HT1080 (cell line): ENCODE results near the gene GRIN3A. TPM values are rescaled to one million over a fixed set of nuclear protein-coding genes. Genes with fewer than 3 reads are reported as not detected.
A peak's percentile ranks its signal among the peaks of the same experiment; 100 is the strongest.
"Not testable (repeated sequence)": the region's sequence is repeated elsewhere in the genome, so short reads cannot be mapped to it uniquely, and the experiment has no call there.

Experiments used
- DNase-seq: peaks from one replicate; pipeline ENCODE4 v3.0.0-alpha.2; 2015; ENCODE audit warnings: low read depth
- total RNA-seq: library from RNA; depleted of rRNA; stranded (reverse); fragments of >200 nt; shearing (Covaris generic); gene quantifications from 2 replicates; pipeline ENCODE4 v1.2.3, GENCODE V29; 2014

The GRIN3A gene
- total RNA-seq, 1 experiment from 2014 or later, result 0.06 TPM

DNA sequence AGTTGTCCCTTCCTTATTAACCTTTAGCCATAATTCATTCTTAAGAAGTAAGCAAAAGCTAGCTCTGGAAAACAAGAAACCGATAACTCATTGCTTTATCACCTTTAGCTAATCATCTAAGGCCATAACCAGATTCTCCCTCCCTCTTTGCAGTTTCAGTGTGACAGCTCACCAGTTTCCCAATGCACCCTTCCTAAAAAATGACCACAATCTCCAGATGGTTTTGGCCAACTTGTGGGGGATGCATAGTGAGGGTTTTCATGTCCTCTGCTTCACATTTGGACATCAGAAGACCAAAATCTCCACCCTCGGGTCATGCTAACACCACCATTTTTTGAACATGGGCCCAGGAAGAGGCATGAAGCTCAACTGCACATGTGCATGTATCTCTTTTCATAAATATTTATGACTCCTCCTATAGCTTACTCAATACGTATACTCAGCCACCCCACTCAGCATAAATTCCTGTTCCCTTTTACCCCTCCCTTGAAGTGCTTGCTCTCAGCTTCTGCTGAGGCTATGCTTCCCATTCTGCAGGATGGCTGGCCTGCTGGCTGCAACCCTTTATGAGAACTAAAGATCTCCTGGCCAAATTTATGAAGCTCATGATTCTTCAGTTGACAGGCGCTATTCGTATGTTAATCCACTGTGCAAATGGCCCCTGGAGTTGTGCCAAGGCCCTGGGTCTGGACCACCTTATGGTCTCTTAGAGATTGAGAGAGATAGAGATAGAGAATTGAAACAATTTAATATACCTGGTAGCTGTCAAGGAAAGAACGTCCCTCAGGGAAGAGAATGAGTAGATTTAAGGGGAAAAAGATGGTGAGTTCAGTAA is 158.5 kb downstream of the GRIN3A start:
- no peak for DNase-seq

DNA sequence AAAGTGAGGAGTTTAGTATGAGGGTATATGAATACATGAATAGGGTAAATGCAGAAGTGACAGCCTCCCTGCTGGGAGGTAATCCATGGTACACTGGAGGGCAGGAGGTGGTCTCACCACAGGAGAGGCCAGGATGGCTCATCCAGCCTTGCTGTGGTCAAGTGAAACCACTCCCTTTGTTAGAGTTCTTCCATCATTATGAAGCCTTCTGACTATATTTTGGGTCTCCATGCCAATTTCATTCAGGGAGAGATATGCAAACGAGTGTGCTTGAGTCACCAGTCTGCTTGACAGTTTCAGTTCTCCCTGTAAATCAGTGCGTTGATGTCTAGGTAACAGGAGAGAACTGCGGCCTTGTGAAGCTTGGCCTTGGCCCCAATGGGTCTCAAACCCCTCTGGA is 160.1 kb downstream of the GRIN3A start:
- peak; percentile 81 for DNase-seq

DNA sequence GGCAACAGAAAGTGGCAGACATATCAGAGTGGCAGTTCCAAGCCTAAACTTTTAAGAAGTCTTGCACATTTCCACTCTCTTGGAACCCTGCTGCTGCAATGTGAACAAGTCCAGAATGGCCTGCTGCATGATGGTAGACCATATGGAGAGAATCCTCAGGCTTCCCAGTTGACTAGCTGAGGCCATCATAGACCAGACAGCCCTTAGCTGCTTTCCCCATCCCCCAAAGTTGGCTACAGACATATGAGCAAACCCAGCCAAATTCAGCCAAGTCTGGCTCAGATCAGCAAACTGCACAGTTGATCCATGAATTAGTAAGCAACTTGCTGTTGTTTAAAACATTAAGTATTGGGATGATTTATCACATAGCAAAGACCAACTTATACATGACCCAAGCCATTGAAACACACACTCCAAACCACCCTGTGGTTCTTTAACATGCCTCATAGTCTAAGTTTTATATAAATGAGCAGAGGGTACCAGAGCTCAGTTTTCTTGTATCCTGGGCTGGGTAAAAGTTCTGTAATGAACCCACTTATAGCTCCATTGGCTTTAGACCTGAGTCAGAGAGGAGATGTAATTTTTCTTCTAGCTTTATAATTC is 163.6 kb downstream of the GRIN3A start:
- no peak for DNase-seq

DNA sequence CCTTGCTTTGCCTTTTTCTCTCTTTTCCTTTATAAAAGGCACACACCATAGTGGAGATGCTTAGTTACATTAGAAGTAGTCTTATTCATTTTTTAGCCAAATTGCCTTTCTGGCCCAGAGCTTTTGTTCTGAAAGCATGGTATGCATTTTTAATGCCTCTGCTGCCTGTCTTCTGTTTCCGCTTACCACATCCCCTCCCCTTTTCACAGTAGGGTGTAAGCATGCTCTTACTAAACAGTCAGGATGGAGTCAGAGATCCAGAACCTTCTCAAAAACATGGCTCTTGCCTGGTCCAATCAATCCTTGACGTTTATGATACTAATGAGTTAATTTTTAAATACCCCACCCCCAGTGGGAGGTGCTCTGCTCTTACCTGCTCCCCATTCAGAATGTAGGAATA is 166.1 kb downstream of the GRIN3A start:
- DNase-seq, result no peak

DNA sequence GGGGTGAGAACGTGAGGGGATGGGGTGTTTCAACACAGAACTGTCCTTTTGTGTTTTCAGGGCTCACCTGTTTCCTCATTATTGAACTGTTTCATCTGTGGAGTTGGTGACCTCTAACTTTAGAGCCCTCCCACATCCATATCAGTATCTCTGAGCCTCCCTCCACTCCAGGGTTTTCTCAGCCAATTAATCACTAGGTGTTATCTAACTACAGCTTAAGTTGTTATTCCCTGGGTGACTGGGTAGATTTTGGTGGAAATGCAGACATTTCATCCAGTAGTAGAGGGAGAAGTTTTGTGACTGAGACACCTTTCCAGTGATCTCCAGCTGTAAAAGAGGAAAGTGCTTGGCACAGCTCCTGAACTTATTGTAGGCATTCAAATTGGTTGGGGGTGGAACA is 167.3 kb downstream of the GRIN3A start:
- no peak for DNase-seq

DNA sequence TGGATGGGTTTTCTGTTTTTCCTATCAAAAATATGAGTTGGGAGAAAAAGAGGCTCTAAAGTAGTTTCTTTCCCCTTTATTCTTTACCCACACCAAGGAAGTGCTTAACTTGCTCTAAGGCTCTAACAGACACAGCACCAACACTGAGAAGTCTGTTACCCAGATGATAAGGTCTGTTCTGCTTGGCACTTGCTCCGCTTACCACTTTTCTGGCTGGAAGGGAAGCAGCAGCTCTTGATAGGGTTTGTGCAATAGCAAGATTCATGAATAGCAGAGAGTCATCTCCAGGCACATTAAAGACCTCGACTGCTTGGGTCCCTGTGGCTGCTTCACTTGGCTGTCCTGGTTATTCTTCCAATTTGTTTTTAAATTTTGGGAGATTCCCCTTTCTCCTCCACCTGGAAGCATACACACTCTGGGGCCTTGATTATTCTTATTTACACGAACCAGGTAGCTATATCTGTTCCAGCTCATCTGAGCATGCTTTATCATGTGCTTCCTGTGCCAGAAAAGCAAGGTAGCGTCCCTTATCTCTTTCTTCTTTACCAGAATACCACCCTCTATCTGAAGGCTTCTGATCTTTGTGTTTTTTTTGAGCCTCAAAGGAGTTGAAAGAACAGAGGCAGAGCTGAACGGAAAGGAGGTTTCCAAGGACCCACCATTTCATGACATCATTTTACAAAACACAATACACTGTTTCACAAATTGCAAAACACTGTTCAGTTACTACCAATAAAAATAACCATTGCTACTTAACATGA is 168.5 kb downstream of the GRIN3A start:
- DNase-seq, result no peak

DNA sequence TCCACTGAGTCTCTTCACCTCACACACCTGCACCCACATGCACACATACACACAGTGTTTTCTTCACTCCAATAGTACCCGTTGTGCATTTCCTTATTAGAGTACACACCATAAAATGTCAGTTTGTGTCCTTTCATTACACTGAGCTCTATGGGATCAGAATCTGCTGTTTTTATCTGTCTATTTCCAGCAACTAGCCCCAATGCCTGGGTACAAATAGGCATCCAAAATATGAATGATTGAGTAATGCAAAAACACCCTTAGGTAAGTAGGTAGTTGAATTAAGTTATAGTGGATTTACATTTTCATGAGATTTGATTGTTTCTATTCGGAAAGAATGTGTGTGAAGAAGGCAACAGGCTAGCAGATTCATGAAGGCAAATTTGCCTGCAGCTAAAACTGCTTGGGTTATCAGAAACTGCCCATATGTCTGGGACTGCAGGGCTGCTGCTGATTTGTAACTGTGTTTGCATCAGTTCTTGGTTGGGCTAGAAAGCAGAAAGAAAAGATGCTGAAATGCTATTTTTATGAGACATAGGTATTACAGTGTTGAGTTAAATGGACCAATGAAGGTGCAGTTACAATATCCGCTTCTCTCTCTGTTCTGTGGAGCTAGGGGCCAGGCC is 170.6 kb downstream of the GRIN3A start:
- DNase-seq, result no peak

DNA sequence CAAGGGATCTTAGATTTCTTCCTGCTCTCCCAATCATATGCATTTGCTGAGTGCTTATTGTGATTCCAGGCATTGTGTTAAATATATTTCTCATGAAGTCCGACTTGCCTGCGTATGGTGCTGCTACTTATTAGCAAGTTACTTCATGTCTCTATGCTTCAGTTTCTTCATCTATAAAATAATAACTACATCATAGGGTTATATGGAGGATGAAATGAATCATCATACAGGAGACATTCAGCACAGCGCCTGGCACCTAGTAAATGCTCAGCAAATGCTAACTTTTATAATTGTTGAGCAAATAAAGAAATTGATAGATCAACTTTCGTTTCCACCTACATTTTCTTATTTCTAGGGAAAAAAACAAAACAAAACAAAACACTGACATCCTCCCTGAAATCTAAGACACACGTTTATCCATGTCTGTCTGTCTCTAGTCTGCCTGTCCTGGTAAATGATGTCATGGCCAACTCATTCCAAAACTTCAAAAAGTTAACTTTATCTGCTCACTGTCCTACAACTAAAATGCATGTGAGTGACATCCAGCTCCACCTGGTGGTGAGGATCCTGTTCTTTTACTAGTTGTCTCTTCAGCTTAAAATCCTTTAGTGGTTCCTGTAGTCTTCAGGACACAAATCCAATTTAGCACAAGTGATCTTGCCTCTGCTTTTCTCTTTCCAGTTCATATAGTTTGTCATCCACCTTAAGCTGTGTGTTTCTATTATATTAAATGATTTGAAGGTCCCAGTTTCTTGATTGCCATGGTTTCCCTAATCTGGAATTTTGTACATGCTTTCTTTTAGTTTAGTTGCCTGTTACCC is 171.3 kb downstream of the GRIN3A start:
- DNase-seq, result peak; percentile 49

DNA sequence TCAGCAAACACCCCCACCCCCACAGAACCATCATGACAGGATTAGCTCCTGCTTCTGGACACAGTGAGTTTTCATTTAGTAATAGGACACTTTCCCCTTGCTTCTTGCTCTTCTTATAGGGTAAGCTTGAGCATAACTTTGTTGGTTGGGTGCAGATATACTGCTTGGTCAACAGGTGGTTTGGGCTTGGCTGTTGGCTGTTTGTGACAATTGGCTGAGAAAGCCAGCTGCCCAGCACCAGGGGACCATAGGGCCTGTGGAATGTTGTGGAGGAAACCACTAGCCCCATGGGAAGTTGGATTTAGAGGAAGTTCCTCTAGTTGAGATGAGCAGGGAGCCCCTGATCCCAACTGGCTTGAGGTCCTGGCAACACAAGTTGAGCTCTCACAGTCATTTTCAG is 174.2 kb downstream of the GRIN3A start:
- no peak for DNase-seq

DNA sequence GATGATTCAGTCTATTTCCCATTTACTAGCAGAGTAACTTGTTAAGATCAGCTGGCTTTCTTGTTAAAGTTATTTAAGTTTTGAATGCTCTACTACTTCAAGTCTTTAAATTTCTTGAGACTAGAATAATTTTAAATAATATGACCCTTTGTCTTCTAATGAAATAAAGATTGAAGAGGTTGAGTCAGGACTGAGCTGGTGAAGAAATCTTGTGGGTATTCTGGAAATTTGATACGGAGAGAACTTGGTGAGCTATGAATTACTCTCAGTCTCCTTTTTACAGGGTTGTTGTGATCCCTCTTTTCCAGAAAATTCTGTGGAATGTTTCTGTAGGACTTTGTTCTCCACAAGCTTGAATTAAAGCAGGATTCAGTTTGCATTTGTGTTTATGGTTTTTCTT is 175.5 kb downstream of the GRIN3A start:
- DNase-seq, result peak; percentile 4

DNA sequence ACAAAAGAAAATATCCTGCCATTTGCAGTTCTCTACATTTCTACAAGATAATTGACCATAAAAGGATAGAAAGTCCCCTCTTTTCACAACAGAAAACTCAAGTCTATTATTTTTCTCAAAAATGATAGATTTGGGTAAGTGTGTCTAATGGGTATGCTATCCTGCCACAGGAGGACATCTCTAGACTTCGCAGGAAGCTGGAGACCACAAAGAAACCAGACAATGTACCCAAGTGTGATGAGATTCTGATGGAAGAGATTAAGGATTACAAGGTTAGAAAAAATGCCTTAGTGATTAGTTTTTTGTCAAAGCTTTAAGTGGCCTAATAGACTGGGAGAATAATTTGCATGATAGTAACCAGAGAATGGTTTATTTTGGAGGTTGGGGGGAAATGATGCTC is 176.7 kb downstream of the GRIN3A start:
- no peak for DNase-seq

DNA sequence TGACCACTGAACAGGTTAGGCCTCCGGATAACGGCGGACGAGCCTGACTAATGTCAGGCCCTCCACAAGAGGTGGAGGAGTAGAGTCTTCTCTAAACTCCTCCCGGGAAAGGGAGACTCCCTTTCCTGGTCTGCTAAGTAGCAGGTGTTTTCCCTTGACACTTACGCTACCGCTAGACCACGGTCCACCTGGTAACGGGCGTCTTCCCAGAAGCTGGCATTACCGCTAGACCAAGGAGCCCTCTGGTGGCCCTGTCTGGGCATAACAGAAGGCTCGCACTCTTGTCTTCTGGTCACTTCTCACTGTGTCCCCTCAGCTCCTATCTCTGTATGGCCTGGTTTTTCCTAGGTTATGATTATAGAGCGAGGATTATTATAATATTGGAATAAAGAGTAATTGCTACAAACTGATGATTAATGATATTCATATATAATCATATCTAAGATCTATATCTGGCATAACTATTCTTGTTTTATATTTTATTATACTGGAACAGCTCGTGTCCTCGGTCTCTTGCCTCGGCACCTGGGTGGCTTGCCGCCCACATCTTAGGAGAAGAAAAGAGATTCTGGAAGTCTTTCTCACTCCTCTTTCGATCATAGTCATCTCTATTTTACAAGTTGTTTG is 188.9 kb downstream of the GRIN3A start:
- DNase-seq, result not testable (repeated sequence)

DNA sequence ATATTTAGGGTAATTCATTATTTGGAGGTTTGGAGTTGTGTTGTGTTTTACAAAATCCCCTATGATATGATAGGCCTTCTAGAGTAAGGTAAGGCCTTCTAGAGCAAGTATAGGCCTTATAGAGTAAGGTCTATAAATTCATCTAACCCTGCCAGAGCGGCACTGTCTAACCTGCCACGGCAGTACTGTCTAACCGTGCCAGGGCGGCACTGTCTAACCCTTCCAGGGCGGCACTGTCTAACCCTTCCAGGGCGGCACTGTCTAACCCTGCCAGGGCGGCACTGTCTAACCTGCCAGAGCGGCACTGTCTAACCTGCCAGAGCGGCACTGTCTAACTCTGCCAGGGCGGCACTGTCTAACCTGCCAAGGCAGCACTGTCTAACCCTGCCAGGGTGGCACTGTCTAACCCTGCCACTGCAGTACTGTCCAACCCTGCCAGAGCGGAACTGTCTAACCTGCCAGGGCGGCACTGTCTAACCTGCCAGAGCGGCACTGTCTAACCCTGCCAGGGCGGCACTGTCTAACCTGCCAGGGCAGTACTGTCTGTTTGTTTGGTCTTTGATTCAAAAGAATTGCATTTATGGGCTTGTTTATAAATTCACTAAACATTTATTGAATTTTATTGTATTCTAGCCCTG is 195.2 kb downstream of the GRIN3A start:
- DNase-seq, result no peak

DNA sequence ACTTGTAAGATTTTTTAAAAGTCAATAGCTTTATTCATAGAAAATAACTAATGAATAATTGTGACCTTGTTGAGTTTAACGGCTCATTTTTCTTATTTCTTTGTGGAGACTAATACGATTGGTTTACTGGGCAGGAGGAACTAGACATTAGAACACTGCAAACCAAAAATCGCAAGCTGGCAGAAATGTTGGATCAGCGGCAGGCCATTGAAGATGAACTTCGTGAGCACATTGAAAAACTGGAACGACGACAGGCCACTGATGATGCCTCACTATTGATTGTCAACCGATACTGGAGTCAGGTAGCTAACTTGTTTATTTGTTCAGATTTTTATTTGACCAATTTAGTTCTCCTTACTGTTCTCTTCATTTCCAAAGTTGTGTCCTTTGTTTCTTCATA is 198.4 kb downstream of the GRIN3A start:
- no peak for DNase-seq

DNA sequence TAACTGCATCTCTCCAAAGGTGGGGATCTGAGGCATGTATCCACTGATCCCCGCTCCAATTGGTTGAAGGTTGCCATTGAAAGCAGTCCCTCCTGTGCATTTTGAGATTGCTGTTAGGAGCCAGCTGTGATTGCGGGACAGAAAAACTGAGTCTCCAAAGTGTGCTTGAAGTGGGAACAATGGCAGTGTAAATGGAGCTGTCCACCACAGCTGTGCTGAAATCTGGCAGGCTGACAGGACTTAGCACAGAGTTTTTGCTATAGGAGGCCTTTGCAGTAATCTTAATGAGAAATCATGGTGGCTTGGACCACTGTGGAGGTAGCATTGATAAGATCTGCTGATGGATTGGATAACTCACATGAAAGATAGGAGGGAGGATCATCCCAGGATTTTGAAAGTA is 201.5 kb downstream of the GRIN3A start:
- DNase-seq, result peak; percentile 6

DNA sequence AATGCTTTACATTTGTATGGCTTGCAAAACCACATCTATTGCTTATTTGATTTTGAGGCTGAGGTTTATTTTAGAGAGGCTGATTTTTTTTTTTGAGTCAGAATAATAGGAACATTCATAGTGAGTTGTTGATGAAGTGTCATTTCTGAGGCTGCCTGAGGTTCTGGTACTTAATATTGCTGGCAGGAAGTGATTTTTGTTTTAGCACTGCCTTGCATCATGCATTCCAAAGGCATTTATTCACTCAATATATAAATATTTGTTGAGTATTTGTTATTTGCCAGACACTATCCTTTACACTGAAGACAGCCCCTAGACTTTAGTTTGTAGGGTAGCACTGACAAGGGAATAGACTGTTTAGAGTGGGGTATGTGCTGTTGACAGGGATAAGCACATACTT is 202.1 kb downstream of the GRIN3A start:
- DNase-seq, result peak; percentile 5

DNA sequence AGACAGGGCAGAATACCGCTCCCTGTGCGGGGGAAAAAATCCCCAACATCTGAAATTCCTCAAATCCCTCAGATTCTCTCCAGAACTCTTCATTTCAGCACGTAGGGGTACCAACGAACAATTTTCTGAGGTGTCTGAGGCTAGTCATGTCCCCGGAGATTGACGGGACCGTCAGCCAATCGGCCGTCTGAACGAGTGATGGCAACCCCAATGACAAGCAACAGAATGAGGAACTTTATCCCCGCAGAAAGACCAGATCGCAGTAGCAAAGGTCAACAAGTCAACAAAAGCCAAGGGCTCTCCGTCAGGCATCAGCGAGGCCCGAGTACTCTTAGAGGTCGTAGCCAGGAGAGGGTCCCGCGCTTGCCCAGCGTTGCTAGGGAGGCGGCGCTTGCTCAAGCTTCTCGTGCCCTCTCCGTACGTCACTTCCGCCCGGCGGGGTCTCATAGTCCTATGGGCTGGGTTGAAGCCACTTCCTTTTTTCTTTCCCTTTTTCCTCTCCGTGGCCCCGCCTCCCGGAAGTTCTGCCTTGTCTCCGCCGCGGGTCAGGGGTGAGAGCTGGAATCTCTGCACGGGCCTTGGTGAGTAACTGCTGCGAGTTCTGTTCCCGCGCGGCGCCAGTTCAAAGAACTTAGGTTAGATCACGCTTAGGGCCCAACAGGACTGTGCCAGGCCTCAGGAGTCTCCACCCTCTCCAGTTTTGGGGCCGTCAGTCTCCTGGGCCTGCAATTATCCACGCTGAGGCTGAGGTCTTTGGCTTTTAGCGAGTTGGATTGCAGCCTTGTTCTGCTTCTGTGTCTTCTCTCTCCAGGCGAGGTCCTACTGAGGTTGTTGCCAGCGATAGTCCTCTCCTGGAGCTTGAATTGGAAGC is 204.9 kb downstream of the GRIN3A start, which contains the start of gene RNF20:
Gene RNF20 (plus strand): TSS at position 520 of the 871 bp plus-strand sequence. CDS start 1,571 bp downstream, outside the sequence.
- peak; percentile 98 for DNase-seq

DNA sequence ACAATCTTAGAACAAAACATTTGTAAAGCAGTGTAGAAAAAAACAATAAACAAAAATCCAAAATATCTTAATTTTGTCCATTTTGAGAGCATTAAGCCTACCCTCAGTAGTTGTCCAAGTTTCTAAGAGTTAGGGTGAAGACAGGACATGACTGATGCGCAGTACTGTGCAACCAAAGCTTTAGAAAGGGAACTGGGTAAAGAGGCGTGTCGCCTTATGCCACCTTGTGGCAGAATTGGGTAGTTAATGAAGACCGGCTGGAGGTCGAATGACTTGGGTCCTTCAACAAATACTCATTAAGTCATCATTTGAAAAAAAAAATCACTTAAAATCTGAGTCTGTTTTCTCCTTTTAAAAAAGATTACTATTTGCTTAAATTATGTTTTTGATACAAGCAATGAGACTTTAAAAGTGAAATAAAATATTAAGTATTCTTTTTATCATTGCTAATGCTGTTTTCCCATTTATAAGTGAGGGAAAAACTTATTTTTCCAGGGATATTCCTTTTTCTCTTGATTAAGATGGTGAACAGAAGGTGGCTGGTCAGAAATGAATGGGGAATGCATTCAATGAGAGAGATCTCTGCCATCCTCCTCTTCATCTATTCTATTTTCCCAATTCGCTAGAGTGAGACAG is 208.3 kb downstream of the GRIN3A start:
- DNase-seq, result peak; percentile 70
